ENCODE results near the gene STXBP2.

The STXBP2 gene

GRCh38 chr19:7678971-7679751 lies 42.3 kb downstream of the STXBP2 start:
- peaks cover 0 to 20% of the 10 kb centered on the region in 2 donors for H3K4me1 ChIP-seq (ENCODE audit: control insufficient read depth in 1 of 2, insufficient read depth in 2 of 2, low read length in 2 of 2)
- peaks cover 4% of the 10 kb centered on the region for H3K27me3 ChIP-seq (ENCODE audit: low read depth, low read length)
- H3K4me3 ChIP-seq (ENCODE audit: low read depth in 1 of 2, low read length in 2 of 2), result no peak overlapping the region
- no peak overlapping the region for H3K27ac ChIP-seq (ENCODE audit: low read length)
- H3K9me3 ChIP-seq (ENCODE audit: control insufficient read depth in 1 of 2, low read length in 2 of 2), result no peaks in the 10 kb centered on the region
- peaks cover 0 to 15% of the 10 kb centered on the region in 2 donors for H3K36me3 ChIP-seq (ENCODE audit: control insufficient read depth in 1 of 2, insufficient read depth in 2 of 2, low read length in 2 of 2)

- peak overlapping the region; percentile 74 to 92 for H3K4me3 ChIP-seq (ENCODE audit: low read depth in 1 of 2, low read length in 2 of 2)
- H3K9me3 ChIP-seq (ENCODE audit: control insufficient read depth in 1 of 2, low read length in 2 of 2), result no peaks in the 10 kb centered on the region
- peaks cover 4% of the 10 kb centered on the region for H3K27me3 ChIP-seq (ENCODE audit: low read depth, low read length)
- peaks cover 0 to 20% of the 10 kb centered on the region in 2 donors for H3K4me1 ChIP-seq (ENCODE audit: control insufficient read depth in 1 of 2, insufficient read depth in 2 of 2, low read length in 2 of 2)
- no peak overlapping the region for H3K27ac ChIP-seq (ENCODE audit: low read length)
- peaks cover 0 to 15% of the 10 kb centered on the region in 2 donors for H3K36me3 ChIP-seq (ENCODE audit: control insufficient read depth in 1 of 2, insufficient read depth in 2 of 2, low read length in 2 of 2)
These were observed 43.1 kb downstream of the STXBP2 start for GRCh38 chr19:7679771-7680605.

GRCh38 chr19:7680606-7681339 lies 43.9 kb downstream of the STXBP2 start, which contains the start of gene TRAPPC5:
TSS of gene TRAPPC5 (plus strand) at chr19:7680833. CDS start at chr19:7682254, 1,421 bp downstream.
- H3K36me3 ChIP-seq (ENCODE audit: control insufficient read depth in 1 of 2, insufficient read depth in 2 of 2, low read length in 2 of 2), result peaks cover 0 to 15% of the 10 kb centered on the region in 2 donors
- H3K27ac ChIP-seq (ENCODE audit: low read length), result peak within 1 kb of the TSS; percentile 63
- H3K4me1 ChIP-seq (ENCODE audit: control insufficient read depth in 1 of 2, insufficient read depth in 2 of 2, low read length in 2 of 2), result peaks cover 0 to 20% of the 10 kb centered on the region in 2 donors
- H3K9me3 ChIP-seq (ENCODE audit: control insufficient read depth in 1 of 2, low read length in 2 of 2), result no peaks in the 10 kb centered on the region
- peak within 1 kb of the TSS; percentile 74 to 92 for H3K4me3 ChIP-seq (ENCODE audit: low read depth in 1 of 2, low read length in 2 of 2)
- peaks cover 4% of the 10 kb centered on the region for H3K27me3 ChIP-seq (ENCODE audit: low read depth, low read length)

- peak overlapping the region; percentile 63 for H3K27ac ChIP-seq (ENCODE audit: low read length)
- H3K9me3 ChIP-seq (ENCODE audit: control insufficient read depth in 1 of 2, low read length in 2 of 2), result no peaks in the 10 kb centered on the region
- peaks cover 4% of the 10 kb centered on the region for H3K27me3 ChIP-seq (ENCODE audit: low read depth, low read length)
- H3K4me3 ChIP-seq (ENCODE audit: low read depth in 1 of 2, low read length in 2 of 2), result peak overlapping the region; percentile 74 to 92
- H3K4me1 ChIP-seq (ENCODE audit: control insufficient read depth in 1 of 2, insufficient read depth in 2 of 2, low read length in 2 of 2), result peaks cover 0 to 20% of the 10 kb centered on the region in 2 donors
- peaks cover 0 to 15% of the 10 kb centered on the region in 2 donors for H3K36me3 ChIP-seq (ENCODE audit: control insufficient read depth in 1 of 2, insufficient read depth in 2 of 2, low read length in 2 of 2)
These were observed 44.6 kb downstream of the STXBP2 start for GRCh38 chr19:7681340-7682174.

GRCh38 chr19:7682175-7682855 lies 45.4 kb downstream of the STXBP2 start:
- peaks cover 3% of the 10 kb centered on the region for H3K27me3 ChIP-seq (ENCODE audit: low read depth, low read length)
- H3K9me3 ChIP-seq (ENCODE audit: control insufficient read depth in 1 of 2, low read length in 2 of 2), result no peaks in the 10 kb centered on the region
- peak overlapping the region in 1 of 2 donors; percentile 92 for H3K4me3 ChIP-seq (ENCODE audit: low read depth in 1 of 2, low read length in 2 of 2)
- no peak overlapping the region for H3K27ac ChIP-seq (ENCODE audit: low read length)
- peaks cover 0 to 15% of the 10 kb centered on the region in 2 donors for H3K36me3 ChIP-seq (ENCODE audit: control insufficient read depth in 1 of 2, insufficient read depth in 2 of 2, low read length in 2 of 2)
- H3K4me1 ChIP-seq (ENCODE audit: control insufficient read depth in 1 of 2, insufficient read depth in 2 of 2, low read length in 2 of 2), result peaks cover 0 to 20% of the 10 kb centered on the region in 2 donors

- no peaks in the 10 kb centered on the region for H3K9me3 ChIP-seq (ENCODE audit: control insufficient read depth in 1 of 2, low read length in 2 of 2)
- no peak overlapping the region for H3K27ac ChIP-seq (ENCODE audit: low read length)
- H3K4me1 ChIP-seq (ENCODE audit: control insufficient read depth in 1 of 2, insufficient read depth in 2 of 2, low read length in 2 of 2), result peaks cover 0 to 14% of the 10 kb centered on the region in 2 donors
- peaks cover 0 to 15% of the 10 kb centered on the region in 2 donors for H3K36me3 ChIP-seq (ENCODE audit: control insufficient read depth in 1 of 2, insufficient read depth in 2 of 2, low read length in 2 of 2)
- no peak overlapping the region for H3K4me3 ChIP-seq (ENCODE audit: low read depth in 1 of 2, low read length in 2 of 2)
- H3K27me3 ChIP-seq (ENCODE audit: low read depth, low read length), result no peaks in the 10 kb centered on the region
These were observed 48.9 kb downstream of the STXBP2 start for GRCh38 chr19:7685546-7686445.

- Histone ChIP-seq H3K27me3 (ENCODE audit: low read depth, low read length) (no peaks in the 10 kb centered on the region), H3K27ac (ENCODE audit: low read length) (no peak overlapping the region), H3K9me3 (ENCODE audit: control insufficient read depth in 1 of 2, low read length in 2 of 2) (no peaks in the 10 kb centered on the region), H3K4me3 (ENCODE audit: low read depth in 1 of 2, low read length in 2 of 2) (no peak overlapping the region), H3K36me3 (ENCODE audit: control insufficient read depth in 1 of 2, insufficient read depth in 2 of 2, low read length in 2 of 2) (peaks cover 0 to 14% of the 10 kb centered on the region in 2 donors), H3K4me1 (ENCODE audit: control insufficient read depth in 1 of 2, insufficient read depth in 2 of 2, low read length in 2 of 2) (peaks cover 0 to 7% of the 10 kb centered on the region in 2 donors)
These were observed 50.3 kb downstream of the STXBP2 start for GRCh38 chr19:7687177-7687576.

GRCh38 chr19:7689165-7689564 lies 52.3 kb downstream of the STXBP2 start:
- H3K4me1 ChIP-seq (ENCODE audit: control insufficient read depth in 1 of 2, insufficient read depth in 2 of 2, low read length in 2 of 2), result no peaks in the 10 kb centered on the region
- no peak overlapping the region for H3K27ac ChIP-seq (ENCODE audit: low read length)
- no peak overlapping the region for H3K4me3 ChIP-seq (ENCODE audit: low read depth in 1 of 2, low read length in 2 of 2)
- no peaks in the 10 kb centered on the region for H3K36me3 ChIP-seq (ENCODE audit: control insufficient read depth in 1 of 2, insufficient read depth in 2 of 2, low read length in 2 of 2)
- no peaks in the 10 kb centered on the region for H3K27me3 ChIP-seq (ENCODE audit: low read depth, low read length)
- H3K9me3 ChIP-seq (ENCODE audit: control insufficient read depth in 1 of 2, low read length in 2 of 2), result no peaks in the 10 kb centered on the region

- no peaks in the 10 kb centered on the region for H3K36me3 ChIP-seq (ENCODE audit: control insufficient read depth in 1 of 2, insufficient read depth in 2 of 2, low read length in 2 of 2)
- no peak overlapping the region for H3K4me3 ChIP-seq (ENCODE audit: low read depth in 1 of 2, low read length in 2 of 2)
- no peaks in the 10 kb centered on the region for H3K4me1 ChIP-seq (ENCODE audit: control insufficient read depth in 1 of 2, insufficient read depth in 2 of 2, low read length in 2 of 2)
- H3K27me3 ChIP-seq (ENCODE audit: low read depth, low read length), result no peaks in the 10 kb centered on the region
- no peak overlapping the region for H3K27ac ChIP-seq (ENCODE audit: low read length)
- H3K9me3 ChIP-seq (ENCODE audit: control insufficient read depth in 1 of 2, low read length in 2 of 2), result no peaks in the 10 kb centered on the region
These were observed 53.9 kb downstream of the STXBP2 start for GRCh38 chr19:7690779-7691258.
